GM21737 (cell line): Measurements from ENCODE around the gene ADORA2A.

Experiments used
- ATAC-seq: cut with Tn5 transposase; IDR thresholded peaks from one replicate; pipeline ENCODE4 v1.9.1; 2021; ENCODE audit warnings: mild to moderate bottlenecking, moderate library complexity; ENCODE audit not compliant: unreplicated experiment

Gene ADORA2A

DNA sequence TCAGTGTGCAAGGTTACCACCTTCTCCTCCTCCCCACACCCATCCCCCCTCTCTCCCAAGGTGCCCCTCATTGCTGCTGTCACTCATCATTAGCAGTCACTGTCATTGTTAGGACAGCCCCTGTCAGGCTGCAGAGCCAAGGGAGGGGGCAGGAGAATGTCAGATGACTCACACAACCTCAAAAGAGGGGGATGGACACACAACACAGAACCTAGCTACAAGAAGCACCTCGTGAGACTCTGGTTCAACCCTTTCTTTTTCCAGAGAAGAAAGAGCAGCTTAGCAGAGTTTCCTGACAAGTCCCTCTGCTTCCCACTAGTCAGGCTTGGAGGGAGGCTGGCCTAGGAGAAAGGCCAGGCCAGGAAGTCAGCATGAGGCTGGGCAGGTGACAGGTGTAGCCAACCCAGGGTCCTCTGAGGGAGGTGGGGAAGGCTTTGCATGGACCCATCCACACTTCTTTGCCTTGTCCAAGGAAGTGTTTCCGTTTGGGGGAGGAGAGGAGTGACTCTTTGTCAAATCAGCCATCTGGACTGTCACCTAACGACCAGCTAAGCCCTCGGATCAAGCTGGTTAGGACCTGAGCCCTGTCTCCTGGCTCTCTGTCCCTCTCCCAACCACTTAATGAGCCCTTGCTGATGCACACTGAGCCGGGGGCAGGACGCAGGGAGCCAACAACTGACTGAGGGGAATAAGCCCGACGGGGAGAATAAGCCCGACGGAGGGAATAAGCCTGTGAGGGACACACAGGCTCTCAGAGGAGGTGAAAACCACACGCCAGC, 18.3 kb downstream of the ADORA2A start:
- no peak for ATAC-seq

DNA sequence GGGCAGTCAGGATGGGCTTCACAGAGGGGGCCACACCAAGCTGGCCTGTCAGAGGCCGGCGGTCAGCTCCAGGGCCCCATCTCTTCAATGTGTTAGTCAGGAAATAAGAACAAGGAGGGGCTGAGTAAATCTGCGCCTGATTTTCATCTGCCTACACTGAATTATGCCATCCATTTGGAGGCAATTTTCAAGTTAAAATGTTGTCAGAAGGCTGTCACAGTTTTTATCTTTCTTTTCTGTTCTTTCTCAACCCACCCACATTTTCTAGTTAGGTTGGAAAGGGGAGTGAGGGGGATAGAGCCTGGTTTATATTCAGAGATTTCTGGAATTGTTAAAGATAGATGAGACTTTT, 18.8 kb downstream of the ADORA2A start:
- ATAC-seq: no peak

DNA sequence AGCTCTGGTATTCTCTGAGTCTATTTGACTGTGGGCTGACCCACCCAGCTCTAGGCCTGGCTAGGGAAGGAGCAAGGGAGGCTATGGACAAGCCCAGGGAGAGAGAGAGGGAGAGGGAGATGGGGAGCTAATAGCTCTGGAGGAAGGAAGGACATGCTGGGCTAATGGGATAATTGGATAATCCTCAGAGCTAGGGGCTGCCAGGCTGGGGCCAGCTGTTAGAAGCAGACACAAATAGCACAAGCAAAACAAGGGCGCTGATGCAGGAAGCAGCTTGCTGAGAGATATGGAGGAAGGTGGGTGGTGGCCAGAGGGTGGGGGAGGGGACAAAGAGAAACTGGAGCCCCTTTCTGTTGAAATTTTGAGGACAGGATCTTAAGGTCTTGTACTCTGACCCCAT, 23.2 kb downstream of the ADORA2A start:
- no peak for ATAC-seq

GRCh38 chr22:24451162-24451561, 23.8 kb downstream of the ADORA2A start:
- no peak for ATAC-seq

DNA sequence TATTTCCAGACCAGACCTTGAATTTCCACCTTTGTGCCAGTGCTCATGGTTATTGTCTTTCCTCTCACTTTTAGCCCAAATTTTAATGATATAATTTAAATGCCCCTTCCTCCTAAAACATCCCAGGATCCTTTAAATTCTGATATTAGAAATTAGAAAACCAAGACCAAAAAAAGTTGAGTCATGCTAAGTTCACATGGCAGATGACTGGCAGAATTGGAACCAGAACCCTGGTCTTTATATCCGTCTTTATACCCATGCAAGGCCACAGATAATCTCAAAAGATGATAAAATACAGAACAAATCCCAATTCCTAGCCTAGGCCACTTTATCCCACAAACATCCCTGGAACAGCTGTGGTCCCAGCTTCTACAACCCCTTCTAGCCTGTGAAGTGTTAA, 26.5 kb downstream of the ADORA2A start:
- no peak for ATAC-seq

DNA sequence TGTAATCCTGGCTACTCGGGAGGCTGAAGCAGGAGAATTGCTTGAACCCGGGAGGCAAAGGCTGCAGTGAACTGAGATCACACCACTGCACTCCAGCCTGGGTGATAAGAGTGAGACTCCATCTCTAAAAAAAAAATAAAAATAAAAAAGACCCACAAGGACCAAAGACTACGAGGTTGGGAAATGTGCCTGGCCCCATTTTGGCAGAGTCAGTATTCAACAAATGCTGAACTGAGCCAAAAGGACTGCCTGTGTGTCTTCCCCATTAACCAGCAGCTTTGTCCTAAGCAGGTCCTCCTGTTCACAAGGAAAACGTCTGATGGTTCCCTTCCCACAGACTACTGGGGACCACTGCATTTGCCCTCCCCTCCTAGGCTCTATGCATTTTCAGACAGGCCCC, 27.6 kb downstream of the ADORA2A start:
- no peak for ATAC-seq

- no peak for ATAC-seq
Measured at GRCh38 chr22:24455751-24456426, 28.5 kb downstream of the ADORA2A start.

DNA sequence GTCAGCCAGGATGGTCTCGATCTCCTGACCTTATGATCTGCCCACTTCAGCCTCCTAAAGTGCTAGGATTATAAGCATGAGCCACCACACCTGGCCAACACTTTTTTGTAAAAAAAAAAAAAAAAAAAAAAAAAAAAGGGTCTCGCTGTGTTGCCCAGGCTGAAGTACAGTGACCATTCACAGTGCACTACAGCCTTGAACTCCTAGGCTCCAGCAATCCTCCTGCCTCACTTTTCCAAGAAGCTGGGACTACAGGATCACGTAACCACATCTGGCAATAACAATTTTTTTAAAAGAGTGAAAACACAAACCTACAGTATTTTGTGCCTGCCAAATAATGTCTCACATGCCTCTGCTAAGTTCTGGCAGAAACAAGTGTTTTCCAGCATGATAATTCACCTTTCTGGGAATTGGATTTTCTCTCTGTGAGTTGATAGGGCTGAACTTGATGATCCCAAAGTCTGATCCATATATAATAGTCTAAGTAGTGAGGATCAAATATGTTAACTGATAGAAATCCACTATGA, 30.6 kb downstream of the ADORA2A start:
- no peak for ATAC-seq

DNA sequence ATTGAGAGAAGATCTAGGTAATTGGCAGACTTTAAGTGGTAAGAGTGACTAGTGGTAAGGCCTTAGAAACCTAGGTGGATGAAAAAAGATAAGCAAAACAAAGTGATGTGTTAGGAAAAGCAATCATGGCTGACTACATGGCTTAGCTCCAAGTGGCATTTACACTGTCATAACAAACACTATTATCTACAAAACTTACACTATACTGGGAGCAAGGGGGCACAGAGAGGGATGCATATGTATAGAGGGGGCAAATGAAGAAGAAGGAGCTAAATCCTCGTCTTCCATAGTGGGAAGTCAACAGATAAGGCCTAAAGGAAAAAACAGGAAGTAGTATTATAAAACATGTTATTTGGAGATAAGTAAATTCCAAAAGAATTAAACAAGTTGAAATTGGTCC, 32.5 kb downstream of the ADORA2A start:
- no peak for ATAC-seq

- no peak for ATAC-seq
Measured at GRCh38 chr22:24460418-24461089, 33.2 kb downstream of the ADORA2A start.

GRCh38 chr22:24463071-24463760, 35.8 kb downstream of the ADORA2A start:
- ATAC-seq: no peak

GRCh38 chr22:24465566-24465965, 38.2 kb downstream of the ADORA2A start:
- ATAC-seq: no peak

- no peak for ATAC-seq
Measured at GRCh38 chr22:24465975-24466374, 38.6 kb downstream of the ADORA2A start.

DNA sequence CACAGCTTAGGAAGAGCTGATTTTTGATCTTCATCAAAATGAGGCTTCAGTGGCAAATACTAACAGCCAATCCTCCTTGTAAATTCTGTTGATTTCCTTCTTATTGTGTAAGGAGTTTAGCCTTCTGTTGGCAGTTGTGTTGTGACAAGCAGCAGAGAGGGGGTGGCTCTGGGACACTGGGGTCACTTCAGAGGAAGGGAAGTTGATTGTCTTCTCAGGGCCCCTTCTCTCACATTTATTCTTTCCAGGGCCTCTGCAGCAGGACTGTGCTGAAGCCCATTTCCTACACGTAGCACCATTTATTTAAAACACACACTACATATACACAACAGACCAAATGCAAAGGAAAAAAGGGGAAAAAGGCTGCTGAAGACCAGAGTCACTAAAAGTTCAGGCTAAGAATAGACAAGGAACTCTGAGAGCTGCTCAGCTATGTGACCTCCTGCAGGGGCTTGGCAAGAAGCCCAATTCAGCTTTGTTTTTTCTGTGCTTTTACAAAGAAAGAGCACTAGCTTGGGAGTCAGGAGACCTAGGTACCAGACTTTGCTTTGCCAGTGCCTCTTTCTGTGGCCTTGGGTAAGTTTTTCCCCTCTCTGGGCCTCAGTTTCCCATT, 39.4 kb downstream of the ADORA2A start:
- no peak for ATAC-seq

DNA sequence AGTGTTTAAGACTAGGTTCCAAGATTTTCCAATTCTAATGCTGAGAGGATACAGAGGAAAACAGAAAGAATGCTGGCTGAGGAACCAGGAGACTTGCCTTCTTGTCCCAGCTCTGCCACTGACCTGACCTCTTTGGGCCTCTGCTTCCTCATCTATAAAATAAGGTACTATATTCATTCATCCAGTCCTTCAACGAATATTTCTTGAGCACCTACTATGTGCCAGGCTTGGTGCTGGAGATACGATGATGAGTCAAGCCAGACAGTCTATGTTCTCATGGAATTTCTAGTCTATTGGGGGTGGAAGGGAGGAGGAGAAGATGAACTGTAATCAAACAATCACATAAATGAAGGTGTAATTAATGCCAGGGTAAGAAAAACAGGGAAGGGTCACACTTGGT, 39.9 kb downstream of the ADORA2A start:
- ATAC-seq: no peak

DNA sequence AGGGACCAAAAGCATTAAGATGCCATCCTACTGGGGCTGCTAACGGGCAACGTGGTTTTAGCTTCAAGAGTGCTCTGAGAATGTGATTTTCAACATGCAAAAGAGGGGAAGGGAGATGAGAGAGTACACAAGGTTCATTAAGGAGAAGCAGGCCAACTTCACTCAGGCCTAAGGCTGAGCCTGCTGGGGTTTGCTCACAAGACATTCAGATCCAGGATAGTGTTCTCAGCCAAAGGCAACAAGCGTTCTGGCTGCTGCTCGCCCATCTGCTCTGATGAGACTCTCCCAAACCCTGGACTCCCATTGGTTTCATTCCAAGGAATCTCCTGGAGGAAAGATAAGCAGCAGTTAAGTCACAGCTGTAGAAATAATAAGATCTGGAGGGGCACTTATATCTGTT, 44.2 kb downstream of the ADORA2A start:
- ATAC-seq: no peak

- ATAC-seq: no peak
Measured at GRCh38 chr22:24473284-24473683, 45.9 kb downstream of the ADORA2A start.

DNA sequence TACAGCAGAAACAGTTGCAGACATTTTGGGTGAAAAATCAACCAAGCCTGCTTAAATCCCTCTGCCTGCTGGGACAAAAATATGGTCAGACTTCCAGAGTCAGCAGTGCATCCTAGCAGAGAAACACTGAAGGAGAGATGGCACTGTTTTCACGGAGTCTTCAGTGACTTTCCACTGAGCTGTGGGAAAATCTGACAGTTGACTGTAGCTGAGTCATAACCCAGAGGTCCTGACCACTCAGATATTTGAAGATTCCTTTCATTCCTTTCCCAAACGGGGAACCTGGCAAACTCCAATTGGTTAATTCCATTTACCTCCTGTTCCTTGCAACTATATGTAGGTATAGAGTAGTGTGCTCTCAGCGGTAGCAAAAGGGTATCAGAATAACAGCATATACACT, 46.8 kb downstream of the ADORA2A start:
- no peak for ATAC-seq

DNA sequence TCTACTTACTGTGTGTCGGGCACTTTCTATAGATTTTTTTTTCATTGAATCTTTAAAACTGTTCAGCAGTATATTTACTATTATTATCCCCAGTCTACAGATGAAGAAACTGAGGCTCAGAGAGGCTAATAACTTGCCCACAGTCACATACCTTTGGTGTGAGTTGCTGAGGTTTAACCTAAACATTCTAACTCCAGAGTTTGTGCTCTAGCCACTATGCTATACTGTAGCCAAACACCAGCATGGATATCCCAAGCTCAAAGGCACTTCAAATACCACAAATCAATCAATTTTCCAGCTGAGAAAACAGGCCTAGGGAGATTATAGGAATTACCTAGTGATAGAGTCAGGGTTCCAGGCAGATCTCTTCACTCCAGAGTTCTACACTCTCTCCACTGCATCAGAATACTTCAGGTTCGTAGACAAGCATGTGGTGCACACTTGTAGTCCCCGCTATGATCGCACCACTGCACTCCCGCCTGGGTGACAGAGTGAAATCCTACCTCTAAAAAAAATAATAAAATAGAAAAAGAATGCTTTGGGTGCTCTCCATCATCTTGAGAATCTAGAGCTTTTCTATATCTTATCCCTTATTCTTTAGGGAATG, 47.4 kb downstream of the ADORA2A start:
- ATAC-seq: no peak

DNA sequence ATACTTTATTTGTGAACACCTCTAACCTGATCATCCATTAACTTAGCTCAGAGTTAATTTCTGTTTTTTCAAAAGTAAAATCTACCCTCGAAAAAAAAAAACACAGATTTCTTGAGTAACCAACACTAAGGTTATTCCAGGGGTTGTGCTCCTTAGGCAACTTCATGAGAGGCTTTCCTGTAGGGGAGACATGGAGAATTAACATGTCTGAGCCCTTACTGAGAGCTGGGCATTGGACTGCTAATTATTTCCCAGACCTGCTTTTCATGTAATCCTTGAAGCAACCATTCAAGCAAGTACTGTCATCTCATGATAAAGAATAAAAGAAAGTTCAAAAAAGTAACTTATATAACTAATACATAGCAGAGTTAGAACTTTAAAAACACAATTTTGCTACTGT, 54.2 kb downstream of the ADORA2A start:
- ATAC-seq: no peak
